HEK293 (cell line): ENCODE data around the gene SLF1.
A peak's percentile ranks its signal among the peaks of the same experiment; 100 is the strongest.

Source experiments
- CTCF ChIA-PET: fragments of 350-600 bp; formaldehyde crosslinking; extraction: SDS; loops from one replicate; lab custom pipeline; 2021; ENCODE audit warnings: antibody characterized with exemption; lab: Yijun Ruan, JAX
- POLR2A ChIA-PET: fragments of 300-600 bp; formaldehyde crosslinking; extraction: SDS; loops from one replicate; lab custom pipeline; 2020; ENCODE audit warnings: antibody characterized with exemption, inconsistent platforms; lab: Yijun Ruan, JAX
- H3K27ac ChIP-seq: fragments of 200-500 bp; sonication (Bioruptor generic); 2 replicates; pipeline ENCODE4 v1.5.1; 2014; ENCODE audit warnings: low read depth, low read length, control low read depth, inconsistent platforms; ENCODE audit errors: extremely low read depth
- H3K36me3 ChIP-seq, 2 experiments: fragments of 200-500 bp in 1 of 2; sonication (Bioruptor generic) in 1 of 2; 1 replicate in 1 of 2; 2 replicates in 1 of 2; pipeline ENCODE4 v1.5.1; 2014 to 2017; ENCODE audit warnings: inconsistent platforms in 2 of 2, low read length in 2 of 2; ENCODE audit not compliant: control insufficient read depth in 2 of 2, insufficient read depth in 1 of 2
- H3K4me1 ChIP-seq: fragments of 200-500 bp; sonication (Bioruptor generic); 2 replicates; pipeline ENCODE4 v1.5.1; 2014; ENCODE audit warnings: mild to moderate bottlenecking, low read length, inconsistent platforms; ENCODE audit not compliant: control insufficient read depth, insufficient read depth
- H3K4me3 ChIP-seq: 2 replicates; pipeline ENCODE4 v1.5.1; 2011; ENCODE audit warnings: low read depth, mild to moderate bottlenecking, control low read depth, low read length, moderate library complexity
- H3K9me3 ChIP-seq: fragments of 200-500 bp; sonication (Bioruptor generic); 2 replicates; pipeline ENCODE4 v1.5.1; 2014; ENCODE audit warnings: low read depth, low read length, inconsistent platforms; ENCODE audit not compliant: control insufficient read depth, insufficient read depth
- BCL11B ChIP-seq: fragments of 450-650 bp; formaldehyde crosslinking; IDR thresholded peaks from 2 replicates; pipeline ENCODE4 v1.5.1; 2016; ENCODE audit warnings: low read depth, missing biosample characterization, missing genetic modification characterization
- FEZF1 ChIP-seq: fragments of 450-650 bp; formaldehyde crosslinking; IDR thresholded peaks from 2 replicates; pipeline ENCODE4 v1.5.1; 2016; ENCODE audit warnings: missing biosample characterization, missing genetic modification characterization
- IKZF3 ChIP-seq: fragments of 450-650 bp; IDR thresholded peaks from 2 replicates; pipeline ENCODE4 v1.5.0; 2018; ENCODE audit warnings: missing biosample characterization, mild to moderate bottlenecking, missing genetic modification characterization, moderate library complexity
- KLF9 ChIP-seq: fragments of 450-650 bp; formaldehyde crosslinking; IDR thresholded peaks from 2 replicates; pipeline ENCODE4 v1.5.1; 2016; ENCODE audit warnings: missing biosample characterization, missing genetic modification characterization, low read depth
- OSR2 ChIP-seq: fragments of 450-650 bp; formaldehyde crosslinking; IDR thresholded peaks from 2 replicates; pipeline ENCODE4 v1.5.1; 2016; ENCODE audit warnings: missing biosample characterization, missing genetic modification characterization
- PRDM1 ChIP-seq: fragments of 450-650 bp; formaldehyde crosslinking; IDR thresholded peaks from 2 replicates; pipeline ENCODE4; 2016; ENCODE audit warnings: missing biosample characterization, missing genetic modification characterization
- PRDM6 ChIP-seq: fragments of 450-650 bp; formaldehyde crosslinking; IDR thresholded peaks from 2 replicates; pipeline ENCODE4 v1.5.1; 2017; ENCODE audit warnings: missing biosample characterization, missing genetic modification characterization
- ZBTB10 ChIP-seq: fragments of 450-650 bp; formaldehyde crosslinking; IDR thresholded peaks from 2 replicates; pipeline ENCODE4 v1.5.1; 2016; ENCODE audit warnings: missing biosample characterization, missing genetic modification characterization
- ZBTB17 ChIP-seq: fragments of 450-650 bp; formaldehyde crosslinking; IDR thresholded peaks from 2 replicates; pipeline ENCODE4 v1.5.1; 2016; ENCODE audit warnings: missing biosample characterization, missing genetic modification characterization
- ZFP3 ChIP-seq: fragments of 450-650 bp; formaldehyde crosslinking; IDR thresholded peaks from 2 replicates; pipeline ENCODE4 v1.5.1; 2016; ENCODE audit warnings: low read depth, missing biosample characterization, missing genetic modification characterization
- ZNF132 ChIP-seq: fragments of 450-650 bp; formaldehyde crosslinking; IDR thresholded peaks from 2 replicates; pipeline ENCODE4 v1.5.1; 2017; ENCODE audit warnings: missing biosample characterization, missing genetic modification characterization, borderline replicate concordance
- ZNF175 ChIP-seq: fragments of 450-650 bp; formaldehyde crosslinking; IDR thresholded peaks from 2 replicates; pipeline ENCODE4 v1.5.1; 2016; ENCODE audit warnings: missing biosample characterization, missing genetic modification characterization
- ZNF292 ChIP-seq: fragments of 450-650 bp; formaldehyde crosslinking; IDR thresholded peaks from 2 replicates; pipeline ENCODE4 v1.5.1; 2016; ENCODE audit warnings: low read depth, missing biosample characterization, missing genetic modification characterization, borderline replicate concordance
- ZNF311 ChIP-seq: fragments of 450-650 bp; formaldehyde crosslinking; IDR thresholded peaks from 2 replicates; pipeline ENCODE4 v1.5.1; 2017; ENCODE audit warnings: missing biosample characterization, missing genetic modification characterization, borderline replicate concordance
- ZNF350 ChIP-seq: fragments of 450-650 bp; formaldehyde crosslinking; IDR thresholded peaks from 2 replicates; pipeline ENCODE4 v1.5.0; 2017; ENCODE audit warnings: missing biosample characterization, mild to moderate bottlenecking, missing genetic modification characterization
- ZSCAN16 ChIP-seq: fragments of 450-650 bp; formaldehyde crosslinking; IDR thresholded peaks from 2 replicates; pipeline ENCODE4 v1.5.1; 2016; ENCODE audit warnings: missing biosample characterization, missing genetic modification characterization

The SLF1 gene

GRCh38 chr5:94694671-94695070 is 76.2 kb downstream of the SLF1 start:
- CTCF ChIA-PET, result interaction anchor here (1.0 kb wide), 1 partner anchor 170 kb away, joined by 6 read pairs; no protein-coding TSS in a partner anchor
- Histone ChIP-seq H3K9me3 (no peaks in the 10 kb centered on the region), H3K4me3 (no peak overlapping the region), H3K4me1 (peaks cover 20% of the 10 kb centered on the region), H3K27ac (no peak overlapping the region), H3K36me3 (peaks cover 10 to 13% of the 10 kb centered on the region in 2 experiments; a peak in 2 of 3 replicates)
- TF ChIP-seq BCL11B (tag by site-specific recombination), result no peak
- TF ChIP-seq ZBTB17 (tag by site-specific recombination), result no peak
- no peak for TF ChIP-seq IKZF3 (tag by site-specific recombination)
- no peak for TF ChIP-seq ZBTB10 (tag by site-specific recombination)
- TF ChIP-seq ZSCAN16 (tag by site-specific recombination), result no peak
- TF ChIP-seq ZFP3, result no peak
- POLR2A ChIA-PET, result no interaction called here

- H3K4me3 ChIP-seq, result no peak overlapping the region
- no peak overlapping the region for H3K27ac ChIP-seq
- peaks cover 4% of the 10 kb centered on the region; the same call in 1 of the 2 replicates for H3K4me1 ChIP-seq
- ChIA-PET POLR2A (no interaction called here), CTCF (no interaction called here)
- no peaks in the 10 kb centered on the region for H3K9me3 ChIP-seq
- H3K36me3 ChIP-seq, result peaks cover 0 to 19% of the 10 kb centered on the region in 2 experiments; a peak in 2 of 3 replicates
- TF ChIP-seq ZNF132 (tag by site-specific recombination) (no peak), IKZF3 (tag by site-specific recombination) (peak; percentile 44; the same call in 1 of the 2 replicates), OSR2 (peak; percentile 54; the same call in 1 of the 2 replicates), FEZF1 (tag by site-specific recombination) (peak; percentile 41; the same call in 1 of the 2 replicates), PRDM6 (tag by site-specific recombination) (peak; percentile 55; the same call in 1 of the 2 replicates), KLF9 (tag by site-specific recombination) (no peak)
Observed at GRCh38 chr5:94698197-94698596, 79.7 kb downstream of the SLF1 start.

GRCh38 chr5:94699562-94699961 is 81.1 kb downstream of the SLF1 start:
- H3K36me3 ChIP-seq, result peaks cover 0 to 19% of the 10 kb centered on the region in 2 experiments; a peak in 2 of 3 replicates
- H3K4me3 ChIP-seq, result no peak overlapping the region
- no peaks in the 10 kb centered on the region for H3K9me3 ChIP-seq
- no peaks in the 10 kb centered on the region for H3K4me1 ChIP-seq
- CTCF ChIA-PET, result no interaction called here
- TF ChIP-seq ZNF175 (tag by site-specific recombination), result no peak
- TF ChIP-seq ZNF292 (tag by site-specific recombination), result no peak
- TF ChIP-seq ZNF350 (tag by site-specific recombination), result no peak
- TF ChIP-seq, all 188 proteins: peak for 0
- no peak overlapping the region for H3K27ac ChIP-seq
- POLR2A ChIA-PET, result no interaction called here

GRCh38 chr5:94700592-94700991 is 82.1 kb downstream of the SLF1 start:
- no peak for TF ChIP-seq ZNF311 (tag by site-specific recombination)
- 0 out of 2 replicates have a peak, but pooled peaks have one; percentile 19 for TF ChIP-seq PRDM1
- TF ChIP-seq, all 188 proteins: peak for 1
- H3K9me3 ChIP-seq, result no peaks in the 10 kb centered on the region
- H3K27ac ChIP-seq, result no peak overlapping the region
- H3K36me3 ChIP-seq, result peaks cover 0 to 13% of the 10 kb centered on the region in 2 experiments; a peak in 2 of 3 replicates
- CTCF ChIA-PET, result interaction anchor here (0.5 kb wide), 1 partner anchor 182 kb away, joined by 3 read pairs; no protein-coding TSS in a partner anchor
- peaks cover 7% of the 10 kb centered on the region for H3K4me1 ChIP-seq
- POLR2A ChIA-PET, result no interaction called here
- H3K4me3 ChIP-seq, result no peak overlapping the region
